GM19035 (cell line): ENCODE results near the gene ZNF184.
A peak's percentile ranks its signal among the peaks of the same experiment; 100 is the strongest.

Source experiments
- ATAC-seq: cut with Tn5 transposase; IDR thresholded peaks from one replicate; pipeline ENCODE4 v1.9.1; 2021; ENCODE audit not compliant: unreplicated experiment

The ZNF184 gene

DNA sequence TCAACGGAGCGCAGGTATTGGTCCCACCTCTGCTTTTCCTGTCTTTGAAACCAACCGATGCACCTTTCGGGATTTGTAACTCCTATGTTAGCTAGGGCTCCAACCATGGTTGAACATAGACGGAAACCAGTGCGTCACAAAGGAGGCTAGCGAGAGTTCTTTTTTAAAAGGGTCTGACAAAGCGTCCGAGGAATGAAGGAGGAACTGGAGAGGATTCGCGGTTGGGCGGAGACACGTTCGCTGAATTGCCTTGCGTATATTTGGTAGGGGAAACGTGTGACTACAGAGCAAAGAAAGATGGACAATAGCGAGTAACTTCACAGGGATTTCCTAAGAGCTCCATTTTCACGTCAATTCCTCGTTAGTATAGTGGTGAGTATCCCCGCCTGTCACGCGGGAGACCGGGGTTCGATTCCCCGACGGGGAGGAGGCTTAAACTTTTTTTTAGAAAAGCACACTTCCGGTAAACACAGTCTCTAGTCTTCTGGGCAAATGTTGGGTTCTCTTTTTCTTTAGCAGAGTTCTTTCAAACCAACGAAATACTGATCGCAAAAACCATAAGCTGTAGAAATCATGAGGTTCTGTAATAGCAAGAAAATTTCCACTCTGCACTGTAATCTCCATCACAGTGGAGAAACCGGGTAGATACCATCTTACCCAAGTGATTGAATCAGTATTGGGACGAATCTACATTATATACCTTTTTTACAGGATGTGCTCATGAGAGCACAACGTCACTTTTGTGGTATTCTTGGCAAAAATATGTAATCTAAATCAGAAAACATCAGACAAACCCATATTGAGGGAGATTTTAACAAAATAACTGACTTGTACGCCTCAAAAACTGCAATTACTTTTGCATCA, 6.6 kb upstream of the ZNF184 start:
- peak; percentile 67 for ATAC-seq

DNA sequence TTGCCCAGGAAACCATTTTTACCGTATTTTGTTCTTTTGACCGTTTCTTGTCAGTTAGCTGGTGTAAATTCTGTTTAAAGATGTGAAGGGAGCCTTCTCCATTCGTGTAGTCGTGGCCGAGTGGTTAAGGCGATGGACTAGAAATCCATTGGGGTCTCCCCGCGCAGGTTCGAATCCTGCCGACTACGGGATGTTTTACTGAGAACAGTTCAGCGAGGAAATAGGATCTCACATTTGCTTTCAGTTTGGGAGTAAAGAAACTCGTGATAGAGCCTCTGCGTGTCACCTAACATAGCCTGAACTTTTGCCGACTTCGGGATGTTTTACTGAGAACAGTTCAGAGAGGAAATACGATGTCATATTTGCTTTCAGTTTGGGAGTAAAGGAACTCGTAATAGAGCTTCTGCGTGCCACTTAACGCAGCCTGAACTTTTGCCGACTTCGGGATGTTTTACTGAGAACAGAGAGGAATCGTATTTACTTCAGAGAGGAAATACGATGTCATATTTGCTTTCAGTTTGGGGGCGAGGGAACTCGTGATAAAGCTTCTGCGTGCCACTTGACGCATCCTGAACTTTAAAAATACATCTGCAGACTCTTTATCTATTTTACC, 5.9 kb upstream of the ZNF184 start:
- peak; percentile 49 for ATAC-seq

DNA sequence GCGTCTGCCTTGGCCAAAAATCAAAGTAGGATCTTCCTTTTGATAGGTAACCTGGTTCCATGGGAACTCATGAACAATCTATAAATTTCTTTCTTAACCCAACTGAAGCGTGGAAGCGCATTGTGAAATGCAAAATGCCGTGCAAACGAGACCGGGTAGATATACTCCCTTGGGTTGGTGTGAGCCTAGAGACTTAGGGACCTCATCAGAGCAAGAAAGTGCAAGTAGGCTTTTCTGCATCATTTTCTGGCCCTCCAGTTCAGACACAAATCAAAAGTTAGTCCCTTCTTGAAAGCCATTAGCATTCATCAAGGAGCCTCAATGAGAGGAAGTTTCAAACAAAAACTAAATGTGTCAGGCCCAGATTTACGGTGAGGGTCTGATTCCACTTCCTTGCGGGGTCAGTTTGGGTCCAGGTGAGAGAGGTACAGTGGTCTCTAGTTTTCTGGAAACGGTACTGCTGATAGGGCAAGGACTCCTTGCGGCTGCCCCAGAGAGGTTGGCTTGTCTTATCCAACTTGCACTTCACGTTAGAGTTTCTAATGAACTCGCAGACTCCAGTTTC, 5.3 kb upstream of the ZNF184 start:
- peak; percentile 13 for ATAC-seq

DNA sequence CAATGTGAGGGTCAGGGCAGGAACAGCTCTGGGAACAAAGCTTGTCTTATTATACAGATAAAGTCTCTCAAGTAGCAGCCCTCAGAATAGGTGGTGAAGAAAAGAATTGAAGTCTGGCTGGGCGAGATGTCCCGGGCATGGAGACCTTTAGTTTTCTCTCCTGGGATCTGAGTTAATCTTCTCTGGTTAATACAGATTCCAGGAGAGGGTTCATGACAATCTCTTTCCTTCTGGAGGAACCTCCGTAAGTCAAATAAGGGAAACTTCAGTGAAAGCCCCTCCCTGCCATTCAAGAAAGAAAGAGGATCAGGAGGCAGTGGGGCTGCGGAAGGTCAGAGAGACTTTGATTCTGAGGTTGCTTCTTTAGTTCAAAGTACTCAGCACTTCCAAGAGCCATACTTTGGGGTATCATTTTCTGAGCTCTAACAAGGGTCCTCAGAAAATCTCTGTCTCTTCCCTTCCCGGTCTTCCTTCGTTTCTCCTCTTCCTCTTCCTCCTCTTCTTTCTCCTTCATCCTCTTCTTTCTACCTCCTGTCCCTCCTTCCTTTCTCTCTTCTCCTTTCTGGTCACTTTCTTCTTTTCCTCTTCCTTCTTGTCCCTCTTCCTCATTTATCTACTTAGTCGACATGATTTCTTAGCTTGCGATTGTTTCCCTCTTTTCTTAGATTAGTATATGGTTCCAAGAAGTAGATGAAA, 4.6 kb upstream of the ZNF184 start:
- no peak for ATAC-seq

DNA sequence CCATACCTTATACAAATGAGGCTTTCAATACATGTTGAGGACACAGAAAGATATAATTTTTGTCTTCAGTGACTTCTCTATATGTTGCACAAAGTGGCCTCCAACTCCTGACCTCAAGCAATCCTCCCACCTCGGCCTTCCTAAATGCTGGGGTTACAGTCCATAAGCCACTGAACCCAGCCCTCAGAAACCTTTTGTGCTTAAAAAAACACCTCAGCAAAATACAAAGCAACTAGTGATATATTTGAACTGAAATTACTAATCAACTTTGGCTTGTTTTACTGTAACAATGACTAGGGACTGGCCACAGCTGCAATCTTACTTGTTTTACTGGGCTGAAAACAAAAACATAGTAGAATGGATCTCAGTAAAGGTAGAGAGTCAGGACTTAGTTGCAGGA, 3.2 kb upstream of the ZNF184 start:
- no peak for ATAC-seq

DNA sequence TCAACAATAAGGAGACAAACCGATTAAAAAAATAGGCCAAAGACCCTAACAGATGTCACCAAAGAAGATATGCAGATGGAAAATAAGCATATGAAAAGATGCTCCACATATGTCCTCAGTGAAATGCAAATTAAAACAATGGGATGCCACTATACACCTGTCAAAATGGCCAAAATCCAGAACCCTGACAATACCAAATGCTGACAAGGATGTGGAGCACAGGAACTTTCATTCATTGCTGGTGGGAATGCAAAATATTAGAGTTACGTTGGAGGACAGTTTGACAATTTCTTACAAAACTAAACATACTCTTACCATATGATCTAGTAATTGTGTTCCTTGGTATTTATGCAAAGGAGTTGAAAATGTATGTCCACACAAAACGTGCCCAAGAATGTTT, 1.8 kb upstream of the ZNF184 start:
- ATAC-seq = no peak

DNA sequence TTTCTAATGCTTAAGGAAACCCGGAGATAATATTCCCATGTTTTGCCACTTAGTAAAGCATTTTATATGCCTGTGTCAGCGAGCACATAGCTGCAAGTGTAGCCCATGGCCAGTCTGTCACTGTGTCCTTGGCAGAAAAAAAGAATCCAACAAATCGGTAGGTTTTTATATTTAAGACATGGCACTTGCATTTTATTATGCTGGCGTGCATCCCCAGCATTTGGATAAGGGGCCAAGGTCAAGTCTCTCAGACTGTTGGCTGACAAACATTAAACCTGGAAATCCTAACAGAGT, 1.2 kb upstream of the ZNF184 start:
- no peak for ATAC-seq

DNA sequence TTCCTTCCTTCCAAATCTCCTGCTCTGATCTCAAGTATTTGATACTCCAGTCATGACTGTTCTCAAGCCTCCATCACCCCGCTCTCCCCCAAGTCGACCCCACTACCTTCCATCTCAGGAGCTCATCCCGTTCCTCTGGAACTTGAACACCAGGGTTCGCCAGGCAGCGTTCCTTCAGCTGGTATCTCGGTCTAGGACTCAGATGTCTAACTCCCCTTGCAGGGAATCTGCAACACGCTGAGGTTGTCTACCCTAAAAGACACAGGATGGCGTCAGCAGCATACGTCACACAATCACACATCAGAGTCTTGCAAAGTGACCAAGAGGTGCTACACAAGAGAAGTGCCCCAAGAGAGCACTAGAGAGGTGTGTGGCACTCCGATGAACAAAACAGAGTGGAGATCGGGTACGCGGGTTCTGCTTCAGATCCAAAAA, 706 bp downstream of the ZNF184 start:
- peak; percentile 39 for ATAC-seq

DNA sequence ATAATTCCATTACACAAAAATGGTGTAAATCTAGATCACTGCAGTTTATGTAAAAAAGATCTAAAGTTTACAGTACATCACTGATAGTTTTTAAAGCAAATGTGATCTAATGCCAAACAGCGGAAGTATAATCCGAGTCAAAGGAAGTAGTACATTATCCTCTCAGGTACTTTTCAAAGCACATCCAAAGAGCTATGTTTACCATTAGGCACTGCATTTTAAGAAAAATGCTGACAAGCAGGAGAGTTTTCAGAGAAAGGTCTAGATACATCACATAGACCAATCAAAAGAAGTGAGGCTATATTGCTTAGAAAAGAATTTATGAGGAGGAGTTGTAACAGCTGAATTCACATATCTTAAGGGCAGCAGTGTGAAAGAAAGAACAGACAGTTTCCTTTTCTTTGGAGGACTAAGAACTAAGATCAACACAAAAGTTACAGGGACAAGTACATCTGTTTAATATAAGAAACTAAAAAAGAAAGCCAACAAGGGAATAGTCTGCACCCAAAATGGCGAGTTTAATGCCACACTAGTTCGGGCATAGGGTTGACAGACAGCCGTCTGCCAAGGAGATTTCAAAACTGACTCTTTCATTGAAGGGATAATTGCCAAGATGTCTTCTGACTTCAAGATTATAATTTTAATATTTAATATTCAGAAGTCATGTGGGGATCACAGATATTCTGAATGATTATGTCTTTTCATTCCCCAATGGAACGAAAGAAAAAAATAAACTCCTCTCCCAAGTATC, 1.4 kb downstream of the ZNF184 start:
- ATAC-seq = no peak

DNA sequence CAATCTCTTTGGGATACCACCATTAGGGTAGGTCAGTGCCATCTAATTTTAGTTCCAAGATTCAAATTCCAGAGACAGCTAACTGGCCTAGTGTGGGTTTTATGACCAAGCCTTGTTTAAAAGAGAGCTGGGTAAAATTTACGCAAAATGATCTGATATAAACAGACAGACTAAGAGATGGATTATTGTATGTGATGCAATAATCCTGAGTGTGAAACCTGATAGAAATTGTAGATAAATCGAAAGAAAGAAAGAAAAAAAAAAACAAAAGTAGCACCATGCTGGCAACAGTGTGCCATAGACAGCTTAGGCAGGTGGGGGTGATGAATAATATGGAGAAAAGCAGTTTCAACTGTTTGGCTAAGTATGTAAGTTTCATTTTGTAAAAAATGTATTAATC, 2.9 kb downstream of the ZNF184 start:
- ATAC-seq = no peak

DNA sequence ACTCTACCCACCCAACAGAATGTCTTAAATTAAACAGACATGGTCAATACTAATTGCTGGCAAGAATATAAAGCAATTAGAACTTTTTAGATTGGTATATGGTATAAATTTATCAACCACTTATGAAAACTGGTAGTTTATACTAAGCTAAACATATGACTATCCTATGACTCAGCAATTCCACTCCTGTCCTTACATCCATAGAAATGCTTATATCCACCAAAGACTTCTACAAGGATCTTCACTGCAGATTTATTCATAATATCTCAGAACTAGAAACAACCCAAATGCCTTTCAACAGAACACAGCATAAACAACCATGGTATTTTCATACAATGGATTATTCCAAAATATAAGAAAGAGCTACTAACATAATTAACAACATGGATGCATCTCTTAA, 4.6 kb downstream of the ZNF184 start:
- no peak for ATAC-seq

DNA sequence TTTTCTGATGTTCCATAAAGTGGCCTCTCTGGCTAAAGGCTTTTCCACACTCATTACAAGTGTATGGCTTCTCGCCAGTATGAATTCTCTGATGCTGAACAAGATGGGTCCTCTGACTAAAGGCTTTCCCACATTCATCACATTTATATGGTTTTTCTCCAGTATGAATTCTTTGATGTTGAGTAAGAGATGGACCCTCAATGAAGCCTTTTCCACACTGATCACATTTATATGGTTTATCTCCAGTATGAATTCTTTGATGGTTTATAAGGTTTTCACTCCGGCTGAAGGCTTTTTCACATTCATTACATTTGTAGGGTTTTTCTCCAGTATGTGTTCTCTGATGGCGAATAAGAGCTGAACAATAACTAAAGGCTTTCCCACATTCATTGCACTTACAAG, 20.4 kb downstream of the ZNF184 start:
- no peak for ATAC-seq

DNA sequence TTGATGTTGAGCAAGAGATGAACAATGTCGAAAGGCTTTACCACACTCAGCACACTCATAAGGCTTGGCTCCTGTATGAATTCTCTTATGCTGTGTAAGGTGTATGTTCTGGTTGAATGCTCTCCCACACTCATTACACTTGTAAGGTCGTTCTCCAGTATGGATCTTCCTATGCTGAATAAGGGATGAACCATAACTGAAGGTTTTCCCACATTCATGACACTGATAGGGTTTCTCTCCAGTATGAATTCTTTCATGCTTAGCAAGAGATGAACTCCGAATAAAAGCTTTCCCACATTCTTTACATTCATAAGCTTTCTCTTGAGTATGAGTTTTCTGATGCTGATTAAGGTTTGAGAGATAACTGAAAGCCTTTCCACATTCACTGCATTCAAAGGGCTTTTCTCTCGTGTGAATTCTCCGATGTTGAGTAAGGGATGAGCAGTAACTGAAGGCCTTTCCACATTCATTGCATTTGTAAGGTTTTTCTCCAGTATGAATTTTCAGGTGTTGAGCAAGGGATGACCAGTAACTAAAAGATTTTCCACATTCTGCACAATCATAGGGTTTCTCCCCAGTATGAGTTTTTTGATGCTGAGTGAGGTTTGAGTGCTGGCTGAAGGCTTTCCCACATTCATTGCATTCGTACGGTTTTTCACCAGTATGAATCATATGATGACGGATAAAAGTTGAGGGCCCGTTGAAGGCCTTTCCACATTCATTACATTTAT, 21.1 kb downstream of the ZNF184 start:
- ATAC-seq = no peak

DNA sequence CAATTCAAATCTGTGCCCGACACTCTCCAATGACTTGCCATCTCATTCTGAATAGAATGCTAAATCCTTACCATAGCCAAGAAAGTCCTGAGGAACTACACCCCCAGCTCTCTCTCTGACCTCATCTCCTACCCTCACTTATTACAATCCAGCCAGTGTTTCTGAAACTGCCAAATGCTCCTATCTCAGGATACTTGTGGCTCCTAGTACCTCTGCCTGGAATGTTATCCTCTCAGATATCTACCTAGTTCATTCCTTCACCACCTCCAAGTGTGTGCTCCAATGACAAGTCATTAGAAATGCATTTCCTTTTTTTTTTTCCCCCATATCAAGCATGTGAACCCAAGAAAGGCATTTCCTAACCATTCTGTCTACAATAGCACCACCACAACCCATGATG, 24.4 kb downstream of the ZNF184 start:
- ATAC-seq = no peak

DNA sequence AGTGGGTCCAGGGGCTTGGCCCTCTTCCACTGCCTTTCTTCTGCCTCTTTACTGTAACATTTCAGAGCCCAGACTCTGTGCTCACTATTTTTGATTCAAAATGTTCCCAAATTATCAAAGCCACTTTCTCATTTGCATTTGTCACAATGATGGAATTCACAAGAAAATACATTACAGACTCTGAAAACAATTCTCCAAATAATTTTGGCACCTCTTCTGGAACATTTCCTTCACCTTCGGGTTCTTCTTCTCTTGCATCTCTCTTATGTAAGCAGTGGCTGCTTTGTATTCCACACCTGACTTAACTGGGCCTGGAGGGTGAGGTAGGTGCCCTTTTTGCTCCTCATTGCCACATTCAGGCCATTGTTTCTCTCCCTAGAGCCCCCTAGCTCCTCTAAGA, 30.0 kb downstream of the ZNF184 start:
- ATAC-seq = no peak

DNA sequence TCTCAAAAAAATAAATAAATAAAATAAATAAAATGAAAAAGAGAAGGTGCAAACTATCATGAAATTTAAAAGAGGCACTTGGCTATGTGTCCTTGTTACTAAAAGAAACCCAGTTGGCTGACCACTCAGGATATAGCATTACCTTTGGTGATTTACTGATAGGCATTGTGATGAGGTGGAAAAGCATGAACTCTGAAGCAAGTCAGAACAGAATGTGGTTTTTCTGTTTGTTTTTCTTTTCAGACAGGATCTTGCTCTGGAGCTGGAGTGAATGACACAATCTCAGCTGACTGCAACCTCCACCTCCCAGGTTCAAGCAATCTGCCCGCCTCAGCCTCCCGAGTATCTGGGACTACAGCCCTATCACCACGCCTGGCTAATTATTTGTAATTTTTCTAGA, 31.9 kb downstream of the ZNF184 start:
- no peak for ATAC-seq

DNA sequence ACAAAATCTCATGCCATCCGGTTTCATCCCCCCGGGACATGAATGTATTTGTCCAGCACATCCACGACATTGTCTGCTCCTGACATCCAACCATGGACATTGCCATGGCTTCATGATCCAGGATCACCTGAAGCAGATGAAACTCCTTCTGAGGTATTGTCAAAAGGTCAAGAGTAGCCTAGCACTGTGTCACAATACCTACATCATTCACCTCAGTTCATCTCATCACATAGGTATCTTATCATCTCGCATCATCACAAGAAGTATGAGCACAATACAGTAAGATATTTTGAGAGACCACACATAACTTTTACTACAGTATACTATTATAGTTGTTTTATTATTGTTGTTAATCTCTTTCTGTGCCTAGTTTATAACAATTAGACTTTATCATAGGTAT, 33.5 kb downstream of the ZNF184 start:
- ATAC-seq = no peak

DNA sequence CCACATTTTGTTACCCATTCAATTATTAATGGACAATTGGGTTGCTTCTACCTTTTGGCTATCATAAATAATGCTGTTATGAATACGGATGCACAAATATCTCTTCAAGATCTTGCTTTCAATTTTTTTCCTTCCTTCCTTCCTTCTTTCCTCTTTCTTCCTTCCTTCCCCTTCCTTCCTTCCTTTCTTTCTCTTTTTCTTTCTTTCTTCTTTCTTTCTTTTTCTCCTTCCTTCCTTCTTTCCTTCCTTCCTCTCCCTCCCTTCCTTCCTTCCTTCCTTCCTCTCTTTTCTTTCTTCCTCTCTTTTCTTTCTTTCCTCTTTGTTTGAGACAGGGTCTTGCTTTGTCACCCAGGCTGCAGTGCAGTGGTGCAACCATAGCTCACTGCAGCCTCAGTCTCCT, 39.2 kb downstream of the ZNF184 start:
- no peak for ATAC-seq

DNA sequence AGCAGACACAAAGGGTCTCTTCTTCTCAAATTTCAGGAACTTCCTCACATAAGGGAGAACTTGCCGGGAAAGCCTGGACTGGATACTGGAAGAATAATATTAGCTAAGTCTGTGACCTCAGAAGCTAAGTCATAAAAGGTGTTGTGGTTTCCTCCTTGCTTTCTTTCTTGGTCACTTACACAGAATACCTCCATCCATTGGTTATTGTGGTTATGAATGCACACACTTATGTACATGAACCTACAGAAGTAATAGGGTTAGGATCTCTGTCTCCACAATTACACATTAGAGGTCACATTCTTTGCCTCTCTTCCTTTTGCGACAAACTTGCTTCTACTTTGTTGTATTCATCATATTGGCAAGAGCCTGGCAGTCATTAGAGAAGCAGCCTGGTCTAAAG, 43.9 kb downstream of the ZNF184 start:
- ATAC-seq = no peak

DNA sequence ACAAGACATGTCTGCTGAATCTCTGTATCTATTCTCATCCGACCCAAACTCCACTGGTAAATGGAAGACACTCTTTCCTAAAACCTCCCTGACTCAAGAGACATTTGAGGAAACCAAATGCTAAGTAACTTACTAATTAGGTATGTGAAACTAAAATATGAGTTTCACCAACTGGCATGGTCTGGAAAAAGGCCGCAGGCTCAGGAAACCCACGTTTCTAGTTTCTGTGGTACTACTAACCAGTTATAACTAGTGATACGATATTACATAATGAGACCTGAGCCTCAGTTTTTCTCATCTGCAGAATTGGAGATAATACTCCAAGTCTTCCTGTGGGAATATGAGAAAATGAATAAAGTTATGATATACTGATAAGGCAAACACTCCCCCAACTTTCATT, 44.4 kb downstream of the ZNF184 start:
- no peak for ATAC-seq
